CD4-positive, alpha-beta T cell treated with Interferon gamma for 1 hour (primary cell): ENCODE results near the gene PIP5K1B.
A peak's percentile ranks its signal among the peaks of the same experiment; 100 is the strongest.

Source experiments
- DNase-seq: peaks from one replicate; pipeline ENCODE4 v3.0.0-alpha.2; 2020

The PIP5K1B gene

DNA sequence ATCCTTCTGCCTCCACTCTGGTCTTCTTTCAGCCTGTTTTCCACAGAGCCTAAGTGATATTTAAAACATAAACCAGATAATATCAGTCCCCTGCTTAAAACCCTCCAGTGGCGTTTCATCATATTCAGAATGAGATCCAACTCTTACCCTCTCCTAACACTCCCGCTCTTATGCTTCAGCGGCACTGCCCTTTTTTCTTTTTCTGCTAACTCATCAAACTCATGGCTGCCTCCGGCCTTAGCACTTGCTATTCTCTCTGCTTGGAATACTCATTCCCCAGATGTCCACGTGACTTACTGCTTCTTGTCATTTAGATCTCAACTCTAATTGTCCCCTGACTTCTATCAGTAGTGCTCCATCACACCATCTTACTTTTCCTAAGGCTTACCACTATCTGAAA is 73.6 kb downstream of the PIP5K1B start:
- no peak for DNase-seq

DNA sequence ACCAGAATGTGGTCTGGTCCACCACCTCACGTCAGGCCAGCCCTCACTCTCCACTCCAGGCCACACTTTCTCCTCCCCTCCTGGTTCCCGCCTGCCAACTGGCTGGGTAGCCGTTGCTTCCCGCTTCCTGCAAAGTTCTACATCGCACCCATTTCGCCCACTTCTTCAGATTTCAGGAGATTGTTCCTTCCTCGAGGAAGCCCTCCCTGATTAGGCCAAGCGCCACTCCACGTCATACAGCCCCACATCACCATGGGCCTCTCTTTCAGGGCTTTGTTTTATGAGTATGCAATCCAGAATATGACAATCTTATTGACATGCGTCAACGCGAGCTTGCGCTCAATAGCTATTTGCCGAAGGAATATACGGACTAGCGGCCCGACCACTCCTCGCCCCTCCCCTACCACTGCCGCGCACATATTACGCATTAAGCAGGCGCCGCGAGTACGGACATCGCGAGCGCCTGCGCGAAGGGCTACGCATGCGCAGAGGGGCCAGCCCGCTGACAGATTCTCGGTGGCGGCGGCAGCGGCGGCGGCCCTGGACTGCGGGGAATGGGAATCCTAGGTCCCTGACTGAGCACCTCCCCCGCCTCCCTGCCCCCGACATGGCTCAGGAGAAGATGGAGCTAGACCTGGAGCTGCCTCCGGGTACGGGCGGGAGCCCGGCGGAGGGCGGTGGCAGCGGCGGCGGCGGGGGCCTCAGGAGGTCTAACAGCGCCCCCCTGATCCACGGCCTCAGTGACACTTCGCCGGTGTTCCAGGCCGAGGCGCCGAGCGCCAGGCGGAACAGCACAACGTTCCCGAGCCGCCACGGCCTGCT is 74.7 kb downstream of the PIP5K1B start:
- DNase-seq: peak; percentile 93

DNA sequence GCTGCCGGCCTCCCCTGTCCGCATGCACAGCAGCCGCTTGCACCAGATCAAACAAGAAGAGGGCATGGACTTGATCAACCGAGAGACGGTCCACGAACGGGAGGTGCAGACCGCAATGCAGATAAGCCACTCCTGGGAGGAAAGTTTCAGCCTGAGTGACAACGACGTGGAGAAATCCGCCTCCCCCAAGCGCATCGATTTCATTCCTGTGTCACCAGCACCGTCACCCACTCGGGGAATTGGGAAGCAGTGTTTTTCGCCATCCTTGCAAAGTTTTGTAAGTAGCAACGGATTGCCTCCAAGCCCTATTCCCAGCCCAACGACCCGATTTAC is 75.3 kb downstream of the PIP5K1B start:
- DNase-seq: no peak

DNA sequence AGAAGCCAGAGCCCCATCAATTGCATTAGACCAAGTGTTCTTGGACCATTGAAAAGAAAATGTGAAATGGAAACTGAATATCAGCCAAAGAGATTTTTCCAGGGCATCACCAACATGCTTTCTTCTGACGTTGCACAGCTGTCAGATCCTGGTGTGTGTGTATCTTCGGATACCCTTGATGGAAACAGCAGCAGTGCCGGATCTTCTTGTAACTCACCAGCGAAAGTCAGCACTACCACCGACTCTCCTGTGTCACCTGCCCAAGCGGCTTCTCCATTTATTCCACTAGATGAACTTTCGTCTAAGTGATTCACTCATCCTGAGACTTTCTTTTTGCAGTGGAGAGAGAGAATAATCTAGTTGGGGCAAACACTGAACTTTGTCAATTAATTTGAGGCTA is 75.7 kb downstream of the PIP5K1B start:
- no peak for DNase-seq

DNA sequence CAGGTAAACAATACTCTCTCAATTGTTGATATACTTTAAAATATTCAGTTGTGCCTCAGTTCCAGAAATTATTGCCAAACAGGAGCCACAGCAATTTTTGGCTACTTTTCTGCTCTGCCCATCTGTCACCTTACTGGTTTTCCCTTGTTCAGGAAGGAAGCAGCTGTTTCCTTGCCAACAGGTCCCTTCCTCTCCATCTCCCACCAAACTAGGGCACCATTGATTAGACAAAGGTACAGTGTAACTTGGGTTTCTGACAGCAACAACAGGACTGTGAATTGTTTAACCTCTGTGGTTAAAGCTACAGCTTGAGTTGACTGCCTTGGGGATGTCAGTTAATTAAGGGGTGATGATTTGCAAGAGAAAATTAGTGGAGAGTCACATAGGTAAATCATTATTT is 76.9 kb downstream of the PIP5K1B start:
- DNase-seq: no peak

DNA sequence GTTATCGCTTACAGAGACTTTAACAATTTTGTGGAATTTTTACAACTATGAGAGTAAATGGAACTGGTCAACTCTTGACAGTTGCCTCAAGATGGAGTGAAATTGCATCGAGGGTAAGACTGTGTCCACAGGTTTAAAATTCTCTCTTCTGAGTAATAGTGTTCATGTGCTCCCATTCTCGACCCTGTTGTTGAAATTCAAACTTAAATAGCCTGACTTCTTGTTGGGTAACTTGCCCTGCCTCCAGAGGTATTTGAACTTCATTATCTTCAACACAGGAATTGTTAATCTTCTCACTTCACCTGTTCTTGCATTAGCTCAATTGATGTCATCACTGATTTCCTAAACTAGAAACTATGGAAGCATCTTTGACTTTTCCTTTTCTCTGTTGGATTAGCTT is 77.5 kb downstream of the PIP5K1B start:
- no peak for DNase-seq

DNA sequence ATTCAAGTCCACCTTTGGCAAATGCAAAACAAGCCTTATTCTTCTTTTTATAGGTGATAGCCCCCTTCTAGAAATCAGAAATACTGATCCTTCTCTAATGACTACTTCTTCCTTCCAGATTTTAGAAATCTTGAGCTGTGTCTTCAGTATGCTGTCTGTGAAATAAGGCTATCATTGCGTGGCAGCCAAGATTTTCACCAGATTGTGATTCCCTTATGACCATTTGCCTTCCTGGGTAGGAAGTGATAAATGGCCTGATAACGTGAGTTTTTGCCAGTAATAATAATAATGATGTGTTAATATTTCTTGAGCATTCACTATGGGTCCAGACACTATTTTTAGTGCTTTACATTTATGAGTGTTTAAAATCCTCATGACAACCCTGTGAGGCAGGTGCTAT is 80.9 kb downstream of the PIP5K1B start:
- no peak for DNase-seq

DNA sequence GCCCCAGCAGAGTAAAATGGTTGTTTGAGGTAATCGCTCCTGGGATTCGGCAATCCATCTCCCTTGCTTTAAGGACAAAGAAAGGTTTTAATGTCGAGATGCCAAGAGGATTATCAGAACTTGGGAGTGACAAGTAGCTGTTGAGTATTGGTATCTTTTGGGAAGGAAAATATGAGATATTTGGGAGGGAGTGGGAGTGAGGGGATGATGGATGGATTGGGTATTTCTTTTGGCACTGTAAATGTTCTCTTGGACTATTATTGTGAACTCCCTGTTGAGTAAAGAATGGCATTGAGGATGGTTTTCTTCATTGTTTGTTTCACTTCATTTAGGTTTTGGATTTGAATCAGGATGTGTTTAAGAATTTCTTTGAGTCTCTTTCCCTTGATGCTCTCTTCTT is 86.1 kb downstream of the PIP5K1B start:
- DNase-seq: no peak

GRCh38 chr9:68793605-68794343 is 88.7 kb downstream of the PIP5K1B start:
- no peak for DNase-seq

GRCh38 chr9:68794898-68795297 is 89.9 kb downstream of the PIP5K1B start:
- DNase-seq: no peak

- no peak for DNase-seq
Measured at GRCh38 chr9:68795411-68795810, 90.4 kb downstream of the PIP5K1B start.

DNA sequence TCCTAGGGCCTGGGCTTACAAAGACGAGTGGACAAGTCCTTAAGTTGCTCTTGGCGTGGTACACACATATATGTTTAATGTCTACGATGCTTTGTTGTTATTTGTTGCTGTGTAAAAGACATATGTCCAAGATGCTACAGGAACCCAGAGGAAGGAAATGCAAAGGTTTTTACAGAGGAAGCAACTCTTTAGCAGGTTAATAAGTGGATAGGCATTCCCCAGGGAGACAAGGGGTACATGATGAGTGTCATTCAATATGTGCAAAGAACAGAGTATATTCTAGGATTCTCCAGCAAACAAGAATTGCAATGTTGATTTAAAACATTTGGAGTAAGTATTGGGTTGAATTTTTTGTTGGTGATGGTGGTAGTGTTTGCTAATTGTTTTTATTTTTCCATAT is 92.1 kb downstream of the PIP5K1B start:
- no peak for DNase-seq

- no peak for DNase-seq
Measured at GRCh38 chr9:68798423-68798822, 93.4 kb downstream of the PIP5K1B start.

- DNase-seq: no peak
Measured at GRCh38 chr9:68800836-68801235, 95.8 kb downstream of the PIP5K1B start.

- DNase-seq: no peak
Measured at GRCh38 chr9:68802525-68803015, 97.5 kb downstream of the PIP5K1B start.

- DNase-seq: no peak
Measured at GRCh38 chr9:68804911-68805889, 100.2 kb downstream of the PIP5K1B start.

DNA sequence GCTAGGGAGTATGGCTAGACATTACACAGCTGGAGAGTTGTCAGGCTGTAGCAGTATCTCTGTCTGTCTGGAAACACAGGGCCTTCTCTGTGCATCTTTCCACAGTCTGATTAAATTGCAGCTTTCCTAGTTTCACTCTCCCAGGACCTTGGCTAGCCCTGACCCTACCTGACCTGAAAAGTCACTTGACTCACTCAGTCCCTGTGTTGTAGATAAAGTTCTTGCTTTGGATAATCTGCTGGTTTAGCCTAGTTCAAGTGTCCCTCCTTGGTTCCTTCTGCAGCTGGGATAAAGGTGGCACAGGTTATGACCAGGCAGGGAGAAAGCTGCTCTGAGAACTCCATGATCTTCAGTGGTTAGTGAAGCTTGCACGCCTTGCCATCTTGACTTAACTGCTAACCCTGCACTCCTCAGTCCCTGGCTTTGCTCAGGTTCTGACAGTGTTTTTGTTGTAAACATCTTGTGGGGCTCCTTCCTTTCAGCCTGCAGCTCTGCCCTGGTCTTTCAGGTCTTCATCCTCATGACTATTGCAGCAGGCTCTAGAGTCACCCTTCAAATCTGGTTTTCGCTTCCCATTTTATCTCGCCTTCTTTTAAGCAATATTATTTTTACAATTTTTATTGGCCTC is 101.0 kb downstream of the PIP5K1B start:
- DNase-seq: no peak

- DNase-seq: no peak
Measured at GRCh38 chr9:68808338-68808890, 103.4 kb downstream of the PIP5K1B start.

DNA sequence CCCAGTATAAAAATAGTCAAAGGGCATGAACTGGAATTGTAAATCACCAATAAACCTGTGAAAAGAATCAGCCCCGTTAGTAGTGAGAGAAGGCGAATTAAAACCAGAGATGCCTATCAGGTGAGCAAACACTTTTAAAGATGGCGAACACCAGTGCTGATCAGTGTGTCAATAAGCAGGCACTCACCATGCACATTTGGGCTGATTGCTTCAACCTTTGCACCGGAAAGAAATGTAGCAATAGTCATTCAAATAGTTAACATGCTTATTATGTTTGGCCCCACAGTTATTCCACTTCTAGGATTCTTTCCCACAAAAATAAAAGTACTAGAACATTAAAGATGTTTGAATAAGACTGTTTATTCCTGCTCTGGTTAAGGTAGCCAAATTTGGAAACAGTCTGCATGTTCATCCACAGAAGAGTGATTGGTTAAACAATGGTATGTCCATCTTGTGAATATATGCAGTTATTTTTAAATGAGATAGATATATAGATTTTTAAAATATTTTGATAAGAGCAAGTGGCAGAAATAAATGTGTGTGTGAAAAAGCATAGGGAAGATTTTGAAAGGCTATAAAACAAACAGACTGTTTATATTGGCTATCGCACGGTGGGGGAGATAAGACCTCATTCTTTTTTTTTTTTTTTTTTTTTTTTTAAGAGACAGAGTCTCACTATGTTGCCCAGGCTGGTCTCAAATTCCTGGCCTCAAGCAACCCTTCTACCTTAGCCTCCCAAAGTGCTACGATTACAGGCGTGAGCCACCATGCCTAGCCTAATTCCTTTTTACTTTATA is 112.2 kb downstream of the PIP5K1B start:
- DNase-seq: no peak

GRCh38 chr9:68819065-68819464 is 114.0 kb downstream of the PIP5K1B start:
- DNase-seq: no peak

DNA sequence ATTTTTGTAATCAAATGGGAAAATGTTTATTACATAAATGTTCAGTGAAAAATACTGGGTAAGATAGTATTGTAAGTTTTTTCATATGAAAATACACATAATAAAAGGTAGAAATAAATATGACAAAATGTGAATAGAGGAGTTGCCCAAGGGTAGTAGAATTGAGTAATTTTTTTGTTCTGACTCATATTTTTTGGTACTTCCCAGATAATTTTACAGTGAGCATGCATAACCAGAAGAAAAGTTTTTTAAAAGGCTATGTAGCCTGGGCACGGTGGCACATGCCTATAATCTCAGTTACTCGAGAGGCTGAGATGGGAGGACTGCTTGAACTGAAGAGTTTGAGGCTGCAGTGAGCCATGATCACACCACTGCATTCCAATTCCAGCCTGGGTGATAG is 116.9 kb downstream of the PIP5K1B start:
- no peak for DNase-seq
